GM12892 (cell line): ENCODE results near the gene SELENOO.

Source experiments
- POLR2A ChIP-seq: IDR thresholded peaks from 2 replicates; pipeline ENCODE4 v1.6.1; 2011; ENCODE audit warnings: low read depth, low read length, control low read depth
- POLR2AphosphoS5 ChIP-seq: IDR thresholded peaks from 2 replicates; pipeline ENCODE4 v1.6.1; 2011; ENCODE audit warnings: low read depth, low read length, control low read depth
- TAF1 ChIP-seq: IDR thresholded peaks from 2 replicates; pipeline ENCODE4 v1.6.1; 2011; ENCODE audit warnings: low read depth, mild to moderate bottlenecking, control low read depth, low read length, borderline replicate concordance

GRCh38 chr22:50186181-50186714 lies 14.6 kb upstream of the SELENOO start:
- TF ChIP-seq POLR2AphosphoS5 (no peak), POLR2A (no peak; the same call in 1 of the 2 replicates), TAF1 (no peak)
